Stimulated activated CD4-positive, alpha-beta T cell treated with anti-CD3 and anti-CD28 coated beads, Interleukin-1b, Interleukin-23, amount 100 ng/mL, for 24 hours (primary cell): ENCODE results near the gene GREM1.

Source experiments
- DNase-seq, 4 experiments: peaks; one replicate each; pipeline ENCODE4 v3.0.0-alpha.2; 2020; ENCODE audit warnings: low read depth in 4 of 4, low spot score in 1 of 4

The GREM1 gene

DNA sequence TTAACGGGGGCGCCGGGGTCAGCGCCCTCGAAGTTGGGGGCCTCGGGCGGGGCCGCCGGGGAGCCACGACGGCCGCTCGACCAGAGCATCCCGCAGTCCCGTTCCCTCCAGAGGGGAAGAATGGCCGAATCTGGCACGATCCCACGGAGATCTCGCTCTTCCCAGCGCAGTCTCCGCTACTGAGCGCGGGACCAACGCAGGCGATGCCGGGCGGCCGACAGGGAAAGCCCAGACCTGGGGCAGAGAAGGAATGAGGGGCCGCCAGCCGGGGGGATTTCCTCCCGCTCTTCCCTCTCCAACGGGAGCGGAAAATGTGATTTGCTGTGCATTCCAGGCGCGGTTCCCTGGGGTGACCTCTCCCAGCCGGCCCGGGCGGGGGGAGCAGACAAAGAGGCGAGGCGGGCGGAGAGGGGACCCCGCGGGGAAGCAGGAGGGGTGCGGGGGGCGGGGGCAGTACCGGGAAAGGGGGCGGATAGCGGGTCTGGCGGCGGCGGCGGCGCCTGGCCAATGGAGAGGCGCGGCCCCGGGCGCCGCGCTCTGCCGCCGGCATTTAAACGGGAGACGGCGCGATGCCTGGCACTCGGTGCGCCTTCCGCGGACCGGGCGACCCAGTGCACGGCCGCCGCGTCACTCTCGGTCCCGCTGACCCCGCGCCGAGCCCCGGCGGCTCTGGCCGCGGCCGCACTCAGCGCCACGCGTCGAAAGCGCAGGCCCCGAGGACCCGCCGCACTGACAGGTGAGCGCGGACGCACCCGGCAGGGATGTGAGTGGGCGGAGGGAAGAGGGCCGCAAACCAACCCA is at the start of gene GREM1:
GREM1 (plus strand) TSS at position 579 of the 801 bp plus-strand sequence. CDS start 12,687 bp downstream, outside the sequence.
- DNase-seq = no peak

GRCh38 chr15:32668942-32669341 is 48.9 kb upstream of the GREM1 start:
- DNase-seq = no peak

- no peak for DNase-seq
Measured at GRCh38 chr15:32669896-32670611, 47.8 kb upstream of the GREM1 start.

DNA sequence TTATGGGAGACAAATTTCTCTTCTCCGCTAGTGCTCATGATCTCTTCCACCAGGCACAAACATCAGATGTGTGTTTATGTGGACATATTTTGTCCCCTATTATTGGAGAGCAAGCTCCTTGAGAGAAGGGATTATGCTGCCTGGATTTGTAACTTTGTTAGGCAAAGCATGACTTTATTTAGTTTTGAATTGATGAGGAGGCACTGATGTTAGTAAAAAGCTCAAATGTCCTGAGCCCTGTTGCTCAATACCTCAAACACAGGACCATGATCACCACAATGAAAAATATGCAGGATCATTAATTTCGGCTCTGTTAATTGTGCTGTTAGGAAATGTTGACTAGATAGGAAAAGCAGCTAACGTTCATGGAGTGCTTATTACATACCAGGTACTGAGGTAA is 47.2 kb upstream of the GREM1 start:
- DNase-seq = no peak

GRCh38 chr15:32671339-32672325 is 46.2 kb upstream of the GREM1 start:
- no peak for DNase-seq

- DNase-seq = no peak
Measured at GRCh38 chr15:32674681-32675080, 43.1 kb upstream of the GREM1 start.

DNA sequence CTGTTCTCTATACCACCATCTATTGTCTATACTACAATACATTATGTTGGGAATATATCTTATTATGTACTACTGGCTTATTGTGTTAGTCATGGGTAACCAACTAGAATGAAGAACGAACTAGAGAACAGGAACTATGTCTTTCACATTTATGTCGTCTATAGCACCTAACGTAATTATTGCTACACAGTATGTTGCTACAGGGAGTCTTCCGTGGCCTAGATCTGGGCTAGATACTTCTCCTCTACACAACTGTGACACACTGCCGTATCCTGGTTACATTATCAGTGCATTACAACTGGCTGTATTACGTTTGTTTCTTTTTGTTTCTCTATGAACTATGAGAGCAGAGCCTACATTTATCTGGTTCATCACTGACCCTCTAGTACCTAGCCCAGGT is 42.3 kb upstream of the GREM1 start:
- no peak for DNase-seq

DNA sequence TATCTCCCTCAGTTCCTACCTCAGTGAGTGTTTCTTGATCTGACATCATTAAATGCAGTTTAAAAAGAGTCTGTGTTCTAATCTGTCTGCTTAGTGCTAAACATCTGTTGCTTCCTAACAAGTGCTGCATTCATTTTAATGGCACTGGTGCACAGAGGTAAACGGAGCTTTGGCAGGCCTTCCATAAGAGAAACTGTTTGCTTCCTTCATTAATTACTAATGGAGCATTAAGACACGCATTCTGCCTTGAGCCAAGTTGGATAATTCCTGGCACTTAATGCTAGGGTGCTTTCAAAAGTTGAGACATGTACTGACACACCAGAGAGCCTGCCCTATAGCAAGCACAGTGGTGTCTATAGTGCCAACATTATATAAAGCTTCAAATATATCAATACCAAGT is 41.6 kb upstream of the GREM1 start:
- no peak for DNase-seq

- no peak for DNase-seq
Measured at GRCh38 chr15:32677238-32677750, 40.5 kb upstream of the GREM1 start.

- DNase-seq = no peak
Measured at GRCh38 chr15:32679298-32679690, 38.5 kb upstream of the GREM1 start.

GRCh38 chr15:32682569-32682968 is 35.2 kb upstream of the GREM1 start:
- DNase-seq = no peak

GRCh38 chr15:32682977-32683630 is 34.7 kb upstream of the GREM1 start:
- no peak for DNase-seq

DNA sequence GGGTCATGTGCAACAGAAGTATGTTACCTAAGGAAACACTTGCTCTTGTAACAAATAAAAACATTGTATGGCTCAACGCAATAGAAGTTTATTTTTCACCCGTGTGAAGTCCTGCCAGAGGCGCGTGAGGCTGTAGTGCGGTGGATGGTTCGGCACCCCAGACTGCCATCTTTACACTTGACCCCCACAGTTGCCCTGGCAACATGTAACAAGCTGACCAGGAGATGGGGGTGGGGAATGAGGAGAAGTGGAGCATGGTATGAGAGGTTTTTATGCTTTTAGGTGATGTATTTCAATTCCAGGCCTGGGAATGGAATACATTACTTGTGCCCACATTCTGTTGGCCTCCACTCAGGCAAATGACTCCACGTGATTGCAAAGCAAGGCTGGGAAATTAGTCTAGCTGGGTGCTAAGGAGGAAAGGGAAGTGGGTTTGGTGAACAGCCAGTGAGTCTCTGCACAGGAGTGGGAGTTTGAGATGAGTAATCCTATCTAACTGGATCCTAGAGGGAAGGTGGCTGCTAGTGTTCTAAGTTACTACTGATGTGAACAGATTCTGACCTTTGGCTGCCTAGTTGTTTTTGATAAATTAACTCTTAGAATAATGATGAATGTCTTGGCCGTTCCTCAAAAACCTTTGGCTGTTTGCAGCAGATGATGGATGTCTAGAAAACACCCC is 33.8 kb upstream of the GREM1 start:
- no peak for DNase-seq

GRCh38 chr15:32685576-32685975 is 32.2 kb upstream of the GREM1 start:
- no peak for DNase-seq

- no peak for DNase-seq
Measured at GRCh38 chr15:32687556-32687955, 30.2 kb upstream of the GREM1 start.

DNA sequence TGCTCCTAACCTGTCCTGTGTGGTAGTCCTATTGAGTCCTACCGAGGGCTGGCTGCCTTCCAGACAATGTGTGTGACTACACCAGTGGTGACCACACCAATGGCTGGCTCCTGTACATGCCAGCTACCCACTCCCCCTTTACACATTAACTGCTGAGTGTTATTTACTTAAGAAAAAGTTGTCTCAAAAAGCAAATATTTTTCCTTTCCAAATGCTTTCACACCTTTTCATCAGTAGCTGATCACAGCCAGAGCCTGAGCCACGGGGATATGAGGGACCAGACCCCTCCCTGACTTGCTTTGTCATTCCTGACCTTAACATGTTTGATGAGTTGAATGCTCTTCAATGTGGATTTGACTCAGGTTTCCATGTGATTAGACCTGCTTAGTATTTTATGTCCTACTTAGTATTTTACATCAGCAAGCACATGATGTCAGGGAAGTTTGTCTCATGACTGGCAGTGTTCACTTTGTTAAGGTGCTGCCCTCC is 29.6 kb upstream of the GREM1 start:
- no peak for DNase-seq

DNA sequence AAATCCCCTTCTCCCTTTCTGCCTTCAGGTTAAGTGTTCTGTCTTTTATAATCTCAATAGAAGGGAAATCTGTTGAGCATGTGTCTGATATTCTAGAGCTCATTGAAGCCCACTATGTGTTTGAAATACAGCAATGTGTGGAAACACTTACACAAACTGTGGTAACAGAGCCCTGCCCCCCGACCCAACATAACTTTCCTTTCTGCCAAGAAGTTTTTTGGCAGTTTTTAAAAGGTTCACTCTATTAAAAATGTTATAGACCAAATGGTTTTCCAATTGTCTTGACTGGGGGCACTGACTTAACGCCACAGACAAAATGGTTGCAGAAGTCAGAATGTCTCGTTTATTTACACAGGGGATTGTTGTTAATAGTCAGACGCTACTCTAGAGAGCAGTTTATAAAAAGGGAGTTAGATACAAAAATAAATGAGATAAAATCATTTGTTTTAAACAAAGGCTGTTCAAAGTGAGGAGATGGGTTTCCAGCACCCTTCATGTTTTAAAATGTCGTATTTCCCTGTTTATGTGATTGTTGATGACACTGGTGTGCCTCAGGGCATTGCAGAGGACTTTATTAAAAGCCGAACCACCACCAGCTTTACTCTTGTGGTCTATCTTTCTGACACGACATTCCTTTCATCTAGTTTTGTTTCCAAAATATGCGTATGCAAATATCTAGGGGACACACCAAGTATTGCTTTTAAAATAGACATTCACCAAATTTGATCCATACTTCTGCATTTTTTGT is 26.7 kb upstream of the GREM1 start:
- no peak for DNase-seq

DNA sequence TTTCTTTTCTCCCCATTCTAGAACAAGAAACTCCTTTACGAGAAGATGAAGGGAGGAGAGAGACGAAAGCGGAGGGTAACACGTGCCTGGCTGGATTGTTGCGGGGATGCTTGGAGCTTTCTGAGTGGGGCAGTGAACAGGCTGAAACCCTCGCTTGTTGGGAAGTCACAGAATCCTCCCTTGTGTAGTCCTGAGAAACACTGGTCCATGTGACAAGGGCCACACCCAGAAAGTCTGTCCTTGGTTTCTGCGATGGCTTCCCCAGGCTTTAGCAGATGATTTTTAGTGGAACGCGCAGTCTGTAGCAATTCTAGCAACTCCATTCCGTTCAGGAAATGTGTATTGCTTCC is 26.1 kb upstream of the GREM1 start:
- DNase-seq = no peak

GRCh38 chr15:32692286-32692685 is 25.5 kb upstream of the GREM1 start:
- DNase-seq = no peak
